Measurements from ENCODE around the gene NTN1.

- TF ChIP-seq GATA3 (IDR thresholded peaks at IDR 0.05; ENCODE audit: low read depth, low read length): no peak
- no peak for TF ChIP-seq GATA2 (IDR thresholded peaks at IDR 0.05; ENCODE audit: low read depth, low read length)
Observed at GRCh38 chr17:9253308-9253707, 232.0 kb downstream of the NTN1 start.
